Testis (tissue), 3 donors: ENCODE results near the gene NUFIP1. TPM values are rescaled to one million over a fixed set of nuclear protein-coding genes. Genes with fewer than 3 reads are reported as not detected.

Experiments used
- DNase-seq: peaks from one replicate; pipeline ENCODE4 v3.0.0-alpha.2; 2019
- H3K27ac ChIP-seq, 2 donors: fragments of 200-600 bp; sonication (generic); one replicate each; pipeline ENCODE4 v1.5.1; 2019
- H3K27me3 ChIP-seq: fragments of 200-600 bp; sonication (generic); one replicate; pipeline ENCODE4 v1.5.1; 2019
- H3K36me3 ChIP-seq: fragments of 200-600 bp; sonication (generic); one replicate; pipeline ENCODE4 v1.5.1; 2017; ENCODE audit warnings: low read depth; ENCODE audit errors: missing control alignments
- H3K4me1 ChIP-seq: fragments of 200-600 bp; sonication (generic); one replicate; pipeline ENCODE4 v1.5.1; 2019
- H3K4me3 ChIP-seq, 2 donors: fragments of 200-600 bp; sonication (generic); one replicate each; pipeline ENCODE4 v1.5.1; 2017 to 2019
- H3K9me3 ChIP-seq: fragments of 200-600 bp; sonication (generic); one replicate; pipeline ENCODE4 v1.5.1; 2017
- POLR2A ChIP-seq: fragments of 450-650 bp; IDR thresholded peaks from one replicate; pipeline ENCODE4 v1.6.1; 2017; ENCODE audit warnings: antibody characterized with exemption, mild to moderate bottlenecking, moderate library complexity
- WGBS, 2 donors: methylation state at CpG; one replicate each; pipeline ENCODE4 v1.1.5; 2018; 5-methylcytosine and 5-hydroxymethylcytosine counted together
- intact Hi-C: fragments of 100-400 bp; cut with DNase I; formaldehyde crosslinking; loops from one replicate; pipeline ENCODE4 v1.15.1; 2023; ENCODE audit warnings: low total_unique reads
- polyA plus RNA-seq: library from polyadenylated mRNA; stranded (reverse); fragments of 350-450 nt; fragmentation: Illumina TruSeq; extraction: RNeasy Lipid Tissue Mini Kit (QIAGEN cat#74804); gene quantifications from one replicate; pipeline ENCODE4 v1.2.3, GENCODE V29; 2014; ENCODE audit warnings: low read depth, low replicate concordance; ENCODE audit not compliant: insufficient read depth
- total RNA-seq, 2 donors: library from RNA; depleted of rRNA; stranded (reverse); fragments of >200 nt; gene quantifications; one replicate each; pipeline ENCODE4 v1.2.3, GENCODE V29; 2016
- TF ChIP-seq, protein P1 (sequence below), 3 experiments: fragments of 450-650 bp in 2 of 3; fragments of 200-600 bp in 1 of 3; sonication (generic) in 1 of 3; IDR thresholded peaks; one replicate each; pipeline ENCODE4 v1.5.1; 2016 to 2019; ENCODE audit warnings: antibody characterized with exemption in 3 of 3, mild to moderate bottlenecking in 2 of 3, moderate library complexity in 1 of 3

The NUFIP1 gene
- total and polyA plus RNA-seq, 3 donors from 2014 or later = 7.6 to 8.3 (median 7.9) TPM

DNA sequence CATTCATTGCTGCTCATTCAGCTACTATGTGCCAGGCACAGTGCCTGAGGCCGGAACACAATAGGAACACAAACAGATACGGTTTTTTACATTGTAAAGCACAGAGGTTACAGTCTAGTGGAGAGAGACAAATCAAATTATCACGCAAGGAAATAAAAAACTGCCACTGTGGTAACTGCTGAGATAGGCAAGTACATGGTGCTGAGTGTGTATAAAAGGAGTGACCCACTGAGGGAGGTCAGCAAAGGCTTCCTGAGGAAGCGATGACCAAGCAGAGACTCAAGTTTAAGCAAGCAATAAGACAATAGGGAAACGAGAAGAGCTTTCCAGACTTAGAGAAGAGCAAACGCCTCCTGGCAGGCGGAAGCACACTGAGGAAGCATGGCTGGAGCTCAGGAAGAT lies 56.4 kb downstream of the NUFIP1 start:
- no peak for TF ChIP-seq POLR2A
- TF ChIP-seq, protein P1, sequence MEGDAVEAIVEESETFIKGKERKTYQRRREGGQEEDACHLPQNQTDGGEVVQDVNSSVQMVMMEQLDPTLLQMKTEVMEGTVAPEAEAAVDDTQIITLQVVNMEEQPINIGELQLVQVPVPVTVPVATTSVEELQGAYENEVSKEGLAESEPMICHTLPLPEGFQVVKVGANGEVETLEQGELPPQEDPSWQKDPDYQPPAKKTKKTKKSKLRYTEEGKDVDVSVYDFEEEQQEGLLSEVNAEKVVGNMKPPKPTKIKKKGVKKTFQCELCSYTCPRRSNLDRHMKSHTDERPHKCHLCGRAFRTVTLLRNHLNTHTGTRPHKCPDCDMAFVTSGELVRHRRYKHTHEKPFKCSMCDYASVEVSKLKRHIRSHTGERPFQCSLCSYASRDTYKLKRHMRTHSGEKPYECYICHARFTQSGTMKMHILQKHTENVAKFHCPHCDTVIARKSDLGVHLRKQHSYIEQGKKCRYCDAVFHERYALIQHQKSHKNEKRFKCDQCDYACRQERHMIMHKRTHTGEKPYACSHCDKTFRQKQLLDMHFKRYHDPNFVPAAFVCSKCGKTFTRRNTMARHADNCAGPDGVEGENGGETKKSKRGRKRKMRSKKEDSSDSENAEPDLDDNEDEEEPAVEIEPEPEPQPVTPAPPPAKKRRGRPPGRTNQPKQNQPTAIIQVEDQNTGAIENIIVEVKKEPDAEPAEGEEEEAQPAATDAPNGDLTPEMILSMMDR (IDR thresholded peaks at IDR 0.05) = no peak
- peak overlapping the region in 1 of 2 donors; percentile 66 for H3K27ac ChIP-seq
- no peaks in the 10 kb centered on the region for H3K9me3 ChIP-seq
- 33 to 34% methylated on average over 7 of the region's 7 CpGs for WGBS, 2 donors
- intact Hi-C loops = no loop called here
- peaks cover 8% of the 10 kb centered on the region for H3K4me1 ChIP-seq
- H3K4me3 ChIP-seq = no peak overlapping the region
- H3K27me3 ChIP-seq = no peaks in the 10 kb centered on the region
- no peak for DNase-seq
- no peaks in the 10 kb centered on the region for H3K36me3 ChIP-seq

DNA sequence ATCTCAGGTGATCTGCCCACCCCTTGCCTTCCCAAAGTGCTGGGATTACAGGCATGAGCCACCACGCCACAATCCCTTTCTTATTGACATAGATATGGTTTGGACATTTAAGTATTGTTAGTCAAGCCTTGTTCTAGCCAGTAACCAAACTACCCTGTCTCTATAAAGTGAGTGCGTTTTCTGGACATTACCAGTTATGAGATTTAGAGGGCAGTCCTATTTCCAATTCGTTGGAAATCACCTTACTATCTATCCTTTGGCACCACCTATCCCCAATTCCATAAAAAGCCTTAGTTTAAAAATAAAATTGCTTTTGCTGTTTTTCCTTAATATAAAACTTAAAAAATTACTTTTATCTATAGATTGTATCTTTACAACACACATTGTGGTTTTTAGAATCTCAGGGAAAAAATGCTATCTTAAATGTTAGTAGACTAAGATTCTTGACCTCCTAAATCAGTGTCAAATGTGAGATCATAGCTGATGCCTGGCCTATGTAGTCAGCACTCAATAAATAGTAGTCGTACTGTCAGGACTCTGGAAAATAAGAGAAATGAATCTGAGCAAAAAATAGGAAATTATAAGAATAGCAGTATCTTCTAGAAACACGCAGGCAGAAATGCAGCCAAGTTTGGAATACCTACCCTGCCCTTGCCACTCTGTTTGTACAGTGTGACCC lies 57.0 kb downstream of the NUFIP1 start:
- Histone ChIP-seq H3K27me3 (no peaks in the 10 kb centered on the region), H3K4me1 (peaks cover 8% of the 10 kb centered on the region), H3K4me3 (no peak overlapping the region), H3K36me3 (no peaks in the 10 kb centered on the region), H3K9me3 (no peaks in the 10 kb centered on the region), H3K27ac (peak overlapping the region in 1 of 2 donors; percentile 66)
- intact Hi-C loops = no loop called here
- TF ChIP-seq, protein P1 (IDR thresholded peaks at IDR 0.05) = no peak
- no peak for TF ChIP-seq POLR2A
- 54 to 75% methylated on average over 5 of the region's 5 CpGs for WGBS, 2 donors
- no peak for DNase-seq

DNA sequence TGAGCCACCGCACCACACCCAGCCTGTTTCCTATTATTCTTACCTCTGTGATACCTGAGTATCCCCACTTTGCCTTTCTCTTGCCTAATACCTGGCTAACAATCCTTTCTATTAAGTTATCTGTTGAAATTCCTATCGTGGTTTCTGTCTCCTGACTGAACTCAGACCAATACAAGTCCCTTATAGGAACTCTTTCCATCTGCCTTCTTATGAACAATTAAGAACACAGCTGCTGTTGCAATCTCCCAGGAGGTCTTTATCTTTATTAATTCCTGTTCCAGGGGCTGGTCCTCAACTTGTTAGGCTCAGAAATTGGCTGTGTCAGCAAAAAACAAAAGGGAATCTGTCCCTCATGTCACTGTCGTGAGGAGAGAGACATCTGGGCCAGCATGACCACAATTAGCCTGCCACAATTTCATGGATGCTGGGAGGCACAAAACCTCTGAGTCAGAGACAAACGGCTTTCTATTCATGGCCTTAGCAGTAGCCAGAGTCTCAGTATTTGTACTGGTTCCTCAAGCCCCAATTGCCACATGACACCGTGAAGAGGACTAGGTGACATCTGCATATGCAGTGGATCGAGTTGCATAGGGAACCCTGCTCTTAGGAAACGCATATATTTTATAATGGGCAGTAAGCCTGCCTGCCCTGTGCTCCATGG lies 58.2 kb downstream of the NUFIP1 start:
- Histone ChIP-seq H3K4me1 (peaks cover 8% of the 10 kb centered on the region), H3K27ac (no peak overlapping the region), H3K36me3 (no peaks in the 10 kb centered on the region), H3K4me3 (no peak overlapping the region), H3K9me3 (no peaks in the 10 kb centered on the region), H3K27me3 (no peaks in the 10 kb centered on the region)
- no peak for DNase-seq
- TF ChIP-seq, protein P1 (IDR thresholded peaks at IDR 0.05) = no peak
- WGBS, 2 donors = 66 to 78% methylated on average over 7 of the region's 7 CpGs
- intact Hi-C loops = no loop called here

DNA sequence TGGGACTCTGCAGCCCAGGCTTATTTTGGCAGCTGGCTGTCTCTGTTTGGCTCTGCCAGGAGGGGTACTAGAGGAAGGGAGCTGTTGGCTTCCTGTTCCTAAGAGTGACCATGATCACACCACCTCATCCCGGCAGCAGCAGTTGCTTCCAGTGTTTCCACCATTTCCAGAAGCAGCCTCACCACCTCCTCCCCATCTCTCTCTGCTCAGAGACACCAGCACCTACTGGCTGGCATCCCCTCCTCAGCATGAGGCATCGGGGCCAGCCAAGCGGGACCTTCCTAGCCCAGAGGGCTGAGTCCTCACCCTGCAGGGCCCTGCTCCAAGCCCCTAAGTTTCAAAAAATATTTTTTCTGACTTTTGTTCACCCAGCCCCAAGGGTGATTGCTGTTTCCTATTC lies 59.0 kb downstream of the NUFIP1 start:
- intact Hi-C loops = no loop called here
- Histone ChIP-seq H3K9me3 (no peaks in the 10 kb centered on the region), H3K4me1 (peaks cover 8% of the 10 kb centered on the region), H3K36me3 (no peaks in the 10 kb centered on the region), H3K27me3 (no peaks in the 10 kb centered on the region), H3K4me3 (no peak overlapping the region), H3K27ac (no peak overlapping the region)
- WGBS, 2 donors = 83 to 92% methylated on average over 3 of the region's 3 CpGs
- no peak for TF ChIP-seq POLR2A
- TF ChIP-seq, protein P1 (IDR thresholded peaks at IDR 0.05) = no peak
- DNase-seq = no peak
